ENCODE measurements around the gene KIF26B. TPM values are rescaled to one million over a fixed set of nuclear protein-coding genes. Genes with fewer than 3 reads are reported as not detected.

KIF26B gene
- total RNA-seq, 2 donors from 2014 or later = 0.78 to 4.6 TPM

GRCh38 chr1:245116131-245116530 is 38.7 kb upstream of the KIF26B start:
- H3K4me3 ChIP-seq = no peak overlapping the region
- no peaks in the 10 kb centered on the region for H3K36me3 ChIP-seq (replicated peaks in 1 of 2; ENCODE audit: insufficient read depth in 1 of 2, low read depth in 2 of 2)
- no peak for TF ChIP-seq POLR2A (IDR thresholded peaks at IDR 0.05)
- no peak for TF ChIP-seq CTCF (IDR thresholded peaks at IDR 0.05)
- no peak for DNase-seq
- 89 to 96% methylated on average over 4 of the region's 4 CpGs for WGBS, 2 donors
- H3K4me1 ChIP-seq = peaks cover 4% of the 10 kb centered on the region
- ATAC-seq = no peak
- intact Hi-C loops (cut with DNase I) = no loop called here
- H3K27ac ChIP-seq = no peak overlapping the region
- no peaks in the 10 kb centered on the region for H3K9me3 ChIP-seq
- no peaks in the 10 kb centered on the region for H3K27me3 ChIP-seq

- Histone ChIP-seq H3K27ac (no peak overlapping the region), H3K36me3 (replicated peaks in 1 of 2; ENCODE audit: insufficient read depth in 1 of 2, low read depth in 2 of 2) (no peaks in the 10 kb centered on the region), H3K4me1 (no peaks in the 10 kb centered on the region), H3K27me3 (no peaks in the 10 kb centered on the region), H3K9me3 (no peaks in the 10 kb centered on the region), H3K4me3 (no peak overlapping the region)
- TF ChIP-seq POLR2A (IDR thresholded peaks at IDR 0.05) = no peak
- TF ChIP-seq CTCF (IDR thresholded peaks at IDR 0.05) = no peak
- intact Hi-C loops (cut with DNase I) = no loop called here
- DNase-seq (no peak), ATAC-seq (no peak)
- 38 to 60% methylated on average over 3 of the region's 3 CpGs for WGBS, 2 donors
Observed at GRCh38 chr1:245116751-245117150, 38.0 kb upstream of the KIF26B start.

- no peak for TF ChIP-seq POLR2A (IDR thresholded peaks at IDR 0.05)
- no peak for TF ChIP-seq CTCF (IDR thresholded peaks at IDR 0.05)
- Histone ChIP-seq H3K27me3 (no peaks in the 10 kb centered on the region), H3K36me3 (replicated peaks in 1 of 2; ENCODE audit: insufficient read depth in 1 of 2, low read depth in 2 of 2) (no peaks in the 10 kb centered on the region), H3K4me3 (no peak overlapping the region), H3K4me1 (no peaks in the 10 kb centered on the region), H3K9me3 (no peaks in the 10 kb centered on the region), H3K27ac (no peak overlapping the region)
- intact Hi-C loops (cut with DNase I) = no loop called here
- DNase-seq (no peak), ATAC-seq (no peak)
- WGBS, 2 donors = 74 to 81% methylated on average over 6 to 7 of the region's 7 CpGs
Observed at GRCh38 chr1:245118066-245118465, 36.7 kb upstream of the KIF26B start.

GRCh38 chr1:245118806-245119205 is 36.0 kb upstream of the KIF26B start:
- Histone ChIP-seq H3K4me1 (no peaks in the 10 kb centered on the region), H3K27me3 (no peaks in the 10 kb centered on the region), H3K9me3 (no peaks in the 10 kb centered on the region), H3K27ac (no peak overlapping the region), H3K36me3 (replicated peaks in 1 of 2; ENCODE audit: insufficient read depth in 1 of 2, low read depth in 2 of 2) (no peaks in the 10 kb centered on the region), H3K4me3 (no peak overlapping the region)
- TF ChIP-seq POLR2A (IDR thresholded peaks at IDR 0.05) = no peak
- no peak for TF ChIP-seq CTCF (IDR thresholded peaks at IDR 0.05)
- intact Hi-C loops (cut with DNase I) = no loop called here
- WGBS, 2 donors = 94 to 95% methylated on average over 2 of the region's 2 CpGs
- no peak for ATAC-seq
- no peak for DNase-seq

GRCh38 chr1:245121523-245121922 is 33.3 kb upstream of the KIF26B start:
- ATAC-seq (no peak), DNase-seq (no peak)
- no peak for TF ChIP-seq CTCF (IDR thresholded peaks at IDR 0.05)
- no peak for TF ChIP-seq POLR2A (IDR thresholded peaks at IDR 0.05)
- Histone ChIP-seq H3K4me1 (no peaks in the 10 kb centered on the region), H3K4me3 (no peak overlapping the region), H3K27ac (no peak overlapping the region), H3K9me3 (no peaks in the 10 kb centered on the region), H3K36me3 (replicated peaks in 1 of 2; ENCODE audit: insufficient read depth in 1 of 2, low read depth in 2 of 2) (no peaks in the 10 kb centered on the region), H3K27me3 (no peaks in the 10 kb centered on the region)
- 80 to 100% methylated on average over 1 to 7 of the region's 7 CpGs for WGBS, 2 donors
- intact Hi-C loops (cut with DNase I) = no loop called here

Measured in body of pancreas (tissue), 4 donors.